Measurements from ENCODE around the gene CACNA2D4. TPM values are rescaled to one million over a fixed set of nuclear protein-coding genes. Genes with fewer than 3 reads are reported as not detected.

CACNA2D4 gene
- total and polyA plus RNA-seq, 5 donors from 2014 or later = 2.9 to 10.4 (median 6.4) TPM

DNA sequence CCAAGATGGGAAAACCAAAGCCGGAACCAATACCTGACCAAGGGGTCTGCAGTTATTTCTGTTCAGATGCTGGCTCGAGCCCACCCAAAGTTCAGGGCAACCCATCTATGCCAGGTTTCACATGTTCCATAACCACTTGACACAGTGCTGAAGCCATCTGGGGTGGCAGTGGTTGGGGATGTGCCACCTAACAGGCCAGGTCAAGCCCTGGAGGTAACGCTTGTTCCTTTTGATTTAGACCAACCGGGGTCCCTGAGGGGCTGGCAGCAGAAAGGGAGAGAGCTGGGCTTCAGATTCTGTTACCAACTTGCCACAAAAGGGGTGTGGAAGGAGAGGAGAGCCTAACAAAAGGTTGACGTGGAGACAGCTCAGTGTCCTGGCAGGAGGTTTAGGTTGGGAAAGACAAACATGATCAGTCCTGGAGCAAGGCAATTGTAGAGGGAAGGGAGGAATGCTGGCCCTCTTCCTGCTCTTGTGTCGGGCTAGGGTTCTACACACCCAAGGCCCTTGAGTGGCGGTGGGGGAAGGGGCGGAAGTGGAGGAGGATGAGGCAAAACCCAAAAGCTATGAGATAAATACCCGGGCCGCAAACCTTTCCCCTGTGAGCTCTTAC is 31.9 kb downstream of the CACNA2D4 start:
- peaks cover under 1 to 9% of the 10 kb centered on the region in 2 experiments for H3K9me3 ChIP-seq (ENCODE audit: control insufficient read depth in 2 of 2, low read length in 2 of 2)
- ATAC-seq (ENCODE audit: low read depth in 2 of 2) (no peak), DNase-seq (no peak)
- H3K4me1 ChIP-seq (ENCODE audit: control insufficient read depth, insufficient read depth, low read length, poor library complexity, severe bottlenecking) = no peaks in the 10 kb centered on the region
- Mint-ChIP-seq H3K27ac (no peak overlapping the region), H3K4me3 (no peak overlapping the region), H3K27me3 (peaks cover 24% of the 10 kb centered on the region), H3K4me1 (no peaks in the 10 kb centered on the region), H3K9me3 (peaks cover 0 to 8% (median 5%) of the 10 kb centered on the region in 7 donors), H3K36me3 (peaks cover 3% of the 10 kb centered on the region)
- H3K27ac ChIP-seq (ENCODE audit: insufficient read depth, low read length, poor library complexity, severe bottlenecking) = no peak overlapping the region
- H3K4me3 ChIP-seq (ENCODE audit: low read depth, low read length) = no peak overlapping the region
- no peaks in the 10 kb centered on the region for H3K36me3 ChIP-seq (ENCODE audit: control insufficient read depth, insufficient read depth, low read length)
- H3K27me3 ChIP-seq (ENCODE audit: control insufficient read depth, insufficient read depth, low read length) = peaks cover 8% of the 10 kb centered on the region

DNA sequence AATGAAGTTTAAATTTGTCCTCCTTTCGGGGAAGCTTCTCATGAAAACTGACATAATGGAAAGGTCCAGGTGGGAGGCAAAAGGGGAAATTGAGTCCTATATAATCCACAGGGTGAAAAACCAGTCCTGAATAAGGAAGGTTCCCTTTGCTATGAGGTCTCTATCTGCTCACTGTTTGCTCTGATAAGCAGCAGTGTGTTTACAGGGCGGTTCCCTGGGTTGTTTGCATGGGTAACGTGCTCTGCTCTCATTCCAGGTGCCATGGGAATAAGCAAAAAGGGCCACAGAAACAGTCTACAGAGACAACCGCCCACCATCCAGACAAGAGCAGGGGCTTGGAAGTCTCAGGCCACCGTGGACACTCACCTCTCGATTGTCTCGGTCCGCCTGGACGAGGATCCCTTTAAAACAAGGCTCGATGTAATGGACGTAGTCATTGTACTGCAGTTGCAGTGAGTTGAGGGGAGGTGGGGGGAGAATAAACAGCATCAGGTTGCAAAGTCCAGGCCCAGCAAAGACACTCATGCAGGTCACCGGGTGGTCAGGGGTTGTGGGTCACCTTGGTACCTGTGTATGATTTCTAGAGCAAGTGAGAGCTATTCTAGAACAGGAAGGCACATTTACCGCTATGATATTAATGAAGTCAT is 32.7 kb downstream of the CACNA2D4 start:
- no peak overlapping the region for H3K27ac Mint-ChIP-seq
- H3K36me3 ChIP-seq (ENCODE audit: control insufficient read depth, insufficient read depth, low read length) = no peaks in the 10 kb centered on the region
- H3K36me3 Mint-ChIP-seq = no peaks in the 10 kb centered on the region
- peaks cover 0 to 3% of the 10 kb centered on the region in 2 experiments for H3K9me3 ChIP-seq (ENCODE audit: control insufficient read depth in 2 of 2, low read length in 2 of 2)
- peaks cover 24% of the 10 kb centered on the region for H3K27me3 Mint-ChIP-seq
- H3K4me3 Mint-ChIP-seq = no peak overlapping the region
- H3K4me1 Mint-ChIP-seq = no peaks in the 10 kb centered on the region
- H3K27ac ChIP-seq (ENCODE audit: insufficient read depth, low read length, poor library complexity, severe bottlenecking) = no peak overlapping the region
- no peaks in the 10 kb centered on the region for H3K4me1 ChIP-seq (ENCODE audit: control insufficient read depth, insufficient read depth, low read length, poor library complexity, severe bottlenecking)
- DNase-seq (no peak), ATAC-seq (ENCODE audit: low read depth in 2 of 2) (no peak)
- H3K4me3 ChIP-seq (ENCODE audit: low read depth, low read length) = no peak overlapping the region
- H3K9me3 Mint-ChIP-seq = peaks cover 0 to 8% (median 0%) of the 10 kb centered on the region in 7 donors
- H3K27me3 ChIP-seq (ENCODE audit: control insufficient read depth, insufficient read depth, low read length) = peaks cover 8% of the 10 kb centered on the region

- peaks cover 24% of the 10 kb centered on the region for H3K27me3 Mint-ChIP-seq
- no peak overlapping the region for H3K4me3 ChIP-seq (ENCODE audit: low read depth, low read length)
- DNase-seq (no peak), ATAC-seq (ENCODE audit: low read depth in 2 of 2) (no peak)
- no peaks in the 10 kb centered on the region for H3K36me3 ChIP-seq (ENCODE audit: control insufficient read depth, insufficient read depth, low read length)
- peaks cover 8% of the 10 kb centered on the region for H3K27me3 ChIP-seq (ENCODE audit: control insufficient read depth, insufficient read depth, low read length)
- H3K4me1 Mint-ChIP-seq = no peaks in the 10 kb centered on the region
- H3K4me1 ChIP-seq (ENCODE audit: control insufficient read depth, insufficient read depth, low read length, poor library complexity, severe bottlenecking) = no peaks in the 10 kb centered on the region
- H3K4me3 Mint-ChIP-seq = no peak overlapping the region
- no peak overlapping the region for H3K27ac Mint-ChIP-seq
- no peaks in the 10 kb centered on the region for H3K9me3 ChIP-seq (ENCODE audit: control insufficient read depth in 2 of 2, low read length in 2 of 2)
- H3K9me3 Mint-ChIP-seq = peaks cover 0 to 8% (median 0%) of the 10 kb centered on the region in 7 donors
- no peaks in the 10 kb centered on the region for H3K36me3 Mint-ChIP-seq
- no peak overlapping the region for H3K27ac ChIP-seq (ENCODE audit: insufficient read depth, low read length, poor library complexity, severe bottlenecking)
These were observed 33.3 kb downstream of the CACNA2D4 start for GRCh38 chr12:1885082-1885596.

DNA sequence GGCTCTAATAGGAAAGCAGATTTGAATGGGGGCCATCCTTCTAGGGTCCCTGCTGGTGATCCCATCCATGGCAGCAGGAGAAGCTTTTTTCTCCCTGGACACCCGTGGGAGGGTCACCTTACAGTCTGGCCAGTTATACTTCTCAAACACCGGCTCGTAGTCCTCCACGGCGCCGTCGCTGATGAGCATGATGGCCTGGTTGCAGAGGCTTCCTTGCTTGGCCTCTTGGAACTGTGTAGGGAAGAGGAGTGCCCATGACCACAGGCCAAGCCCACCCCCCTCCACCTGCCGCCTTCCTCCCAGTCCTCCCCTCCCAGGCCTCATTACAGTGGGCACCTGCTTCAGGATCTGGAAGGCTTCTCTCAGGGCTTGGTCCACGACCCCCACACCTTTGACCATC is 33.8 kb downstream of the CACNA2D4 start:
- Mint-ChIP-seq H3K4me1 (no peaks in the 10 kb centered on the region), H3K27me3 (peaks cover 24% of the 10 kb centered on the region), H3K9me3 (peaks cover 0 to 8% (median 0%) of the 10 kb centered on the region in 7 donors), H3K36me3 (no peaks in the 10 kb centered on the region), H3K4me3 (no peak overlapping the region), H3K27ac (no peak overlapping the region)
- no peak overlapping the region for H3K4me3 ChIP-seq (ENCODE audit: low read depth, low read length)
- H3K36me3 ChIP-seq (ENCODE audit: control insufficient read depth, insufficient read depth, low read length) = no peaks in the 10 kb centered on the region
- H3K27ac ChIP-seq (ENCODE audit: insufficient read depth, low read length, poor library complexity, severe bottlenecking) = no peak overlapping the region
- ATAC-seq (ENCODE audit: low read depth in 2 of 2) (no peak), DNase-seq (no peak)
- H3K27me3 ChIP-seq (ENCODE audit: control insufficient read depth, insufficient read depth, low read length) = peaks cover 8% of the 10 kb centered on the region
- H3K4me1 ChIP-seq (ENCODE audit: control insufficient read depth, insufficient read depth, low read length, poor library complexity, severe bottlenecking) = no peaks in the 10 kb centered on the region
- H3K9me3 ChIP-seq (ENCODE audit: control insufficient read depth in 2 of 2, low read length in 2 of 2) = no peaks in the 10 kb centered on the region

DNA sequence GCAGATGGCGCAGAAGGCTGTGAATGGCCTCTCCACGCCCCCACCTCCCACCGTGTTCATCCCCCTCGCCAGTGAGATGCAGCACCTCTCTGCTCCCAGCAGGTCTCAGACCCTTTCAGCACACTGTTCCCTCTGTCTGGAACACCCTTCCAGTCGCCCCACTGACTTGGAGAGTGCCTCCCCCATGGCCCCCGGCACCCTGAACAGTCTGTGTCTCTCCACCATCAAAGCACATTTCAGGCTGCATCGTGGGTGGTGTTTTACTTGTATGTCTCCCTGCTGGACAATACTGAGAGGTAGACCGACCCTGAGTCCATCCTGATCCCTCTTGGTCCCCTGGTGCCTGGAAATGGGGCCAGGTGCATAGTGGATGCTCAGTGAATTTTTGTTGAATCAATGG is 34.9 kb downstream of the CACNA2D4 start:
- H3K36me3 ChIP-seq (ENCODE audit: control insufficient read depth, insufficient read depth, low read length) = no peaks in the 10 kb centered on the region
- no peak overlapping the region for H3K27ac ChIP-seq (ENCODE audit: insufficient read depth, low read length, poor library complexity, severe bottlenecking)
- H3K9me3 Mint-ChIP-seq = peaks cover 0 to 5% (median 0%) of the 10 kb centered on the region in 7 donors
- DNase-seq (no peak), ATAC-seq (ENCODE audit: low read depth in 2 of 2) (no peak)
- no peaks in the 10 kb centered on the region for H3K9me3 ChIP-seq (ENCODE audit: control insufficient read depth in 2 of 2, low read length in 2 of 2)
- H3K27me3 Mint-ChIP-seq = peaks cover 22% of the 10 kb centered on the region
- peaks cover 7% of the 10 kb centered on the region for H3K27me3 ChIP-seq (ENCODE audit: control insufficient read depth, insufficient read depth, low read length)
- no peaks in the 10 kb centered on the region for H3K36me3 Mint-ChIP-seq
- no peaks in the 10 kb centered on the region for H3K4me1 ChIP-seq (ENCODE audit: control insufficient read depth, insufficient read depth, low read length, poor library complexity, severe bottlenecking)
- no peak overlapping the region for H3K4me3 ChIP-seq (ENCODE audit: low read depth, low read length)
- no peak overlapping the region for H3K4me3 Mint-ChIP-seq
- H3K4me1 Mint-ChIP-seq = no peaks in the 10 kb centered on the region
- H3K27ac Mint-ChIP-seq = no peak overlapping the region

- Mint-ChIP-seq H3K36me3 (no peaks in the 10 kb centered on the region), H3K4me3 (no peak overlapping the region), H3K27me3 (peaks cover 16% of the 10 kb centered on the region), H3K4me1 (no peaks in the 10 kb centered on the region), H3K27ac (no peak overlapping the region), H3K9me3 (peaks cover 0 to 3% (median 0%) of the 10 kb centered on the region in 7 donors)
- ATAC-seq (ENCODE audit: low read depth in 2 of 2) (no peak), DNase-seq (no peak)
- Histone ChIP-seq H3K4me3 (ENCODE audit: low read depth, low read length) (no peak overlapping the region), H3K4me1 (ENCODE audit: control insufficient read depth, insufficient read depth, low read length, poor library complexity, severe bottlenecking) (no peaks in the 10 kb centered on the region), H3K9me3 (ENCODE audit: control insufficient read depth in 2 of 2, low read length in 2 of 2) (no peaks in the 10 kb centered on the region), H3K27me3 (ENCODE audit: control insufficient read depth, insufficient read depth, low read length) (peaks cover 2% of the 10 kb centered on the region), H3K27ac (ENCODE audit: insufficient read depth, low read length, poor library complexity, severe bottlenecking) (no peak overlapping the region), H3K36me3 (ENCODE audit: control insufficient read depth, insufficient read depth, low read length) (no peaks in the 10 kb centered on the region)
These were observed 35.5 kb downstream of the CACNA2D4 start for GRCh38 chr12:1882850-1883470.

- ATAC-seq (ENCODE audit: low read depth in 2 of 2) (no peak), DNase-seq (no peak)
- no peaks in the 10 kb centered on the region for H3K4me1 Mint-ChIP-seq
- Histone ChIP-seq H3K36me3 (ENCODE audit: control insufficient read depth, insufficient read depth, low read length) (no peaks in the 10 kb centered on the region), H3K9me3 (ENCODE audit: control insufficient read depth in 2 of 2, low read length in 2 of 2) (no peaks in the 10 kb centered on the region), H3K4me1 (ENCODE audit: control insufficient read depth, insufficient read depth, low read length, poor library complexity, severe bottlenecking) (no peaks in the 10 kb centered on the region), H3K27me3 (ENCODE audit: control insufficient read depth, insufficient read depth, low read length) (no peaks in the 10 kb centered on the region), H3K4me3 (ENCODE audit: low read depth, low read length) (no peak overlapping the region), H3K27ac (ENCODE audit: insufficient read depth, low read length, poor library complexity, severe bottlenecking) (no peak overlapping the region)
- no peaks in the 10 kb centered on the region for H3K36me3 Mint-ChIP-seq
- H3K27me3 Mint-ChIP-seq = peaks cover 11% of the 10 kb centered on the region
- H3K9me3 Mint-ChIP-seq = peaks cover 0 to 3% (median 0%) of the 10 kb centered on the region in 7 donors
- no peak overlapping the region for H3K4me3 Mint-ChIP-seq
- no peak overlapping the region for H3K27ac Mint-ChIP-seq
These were observed 36.0 kb downstream of the CACNA2D4 start for GRCh38 chr12:1882405-1882804.
